ENCODE results near the gene PCAT7.

DNA sequence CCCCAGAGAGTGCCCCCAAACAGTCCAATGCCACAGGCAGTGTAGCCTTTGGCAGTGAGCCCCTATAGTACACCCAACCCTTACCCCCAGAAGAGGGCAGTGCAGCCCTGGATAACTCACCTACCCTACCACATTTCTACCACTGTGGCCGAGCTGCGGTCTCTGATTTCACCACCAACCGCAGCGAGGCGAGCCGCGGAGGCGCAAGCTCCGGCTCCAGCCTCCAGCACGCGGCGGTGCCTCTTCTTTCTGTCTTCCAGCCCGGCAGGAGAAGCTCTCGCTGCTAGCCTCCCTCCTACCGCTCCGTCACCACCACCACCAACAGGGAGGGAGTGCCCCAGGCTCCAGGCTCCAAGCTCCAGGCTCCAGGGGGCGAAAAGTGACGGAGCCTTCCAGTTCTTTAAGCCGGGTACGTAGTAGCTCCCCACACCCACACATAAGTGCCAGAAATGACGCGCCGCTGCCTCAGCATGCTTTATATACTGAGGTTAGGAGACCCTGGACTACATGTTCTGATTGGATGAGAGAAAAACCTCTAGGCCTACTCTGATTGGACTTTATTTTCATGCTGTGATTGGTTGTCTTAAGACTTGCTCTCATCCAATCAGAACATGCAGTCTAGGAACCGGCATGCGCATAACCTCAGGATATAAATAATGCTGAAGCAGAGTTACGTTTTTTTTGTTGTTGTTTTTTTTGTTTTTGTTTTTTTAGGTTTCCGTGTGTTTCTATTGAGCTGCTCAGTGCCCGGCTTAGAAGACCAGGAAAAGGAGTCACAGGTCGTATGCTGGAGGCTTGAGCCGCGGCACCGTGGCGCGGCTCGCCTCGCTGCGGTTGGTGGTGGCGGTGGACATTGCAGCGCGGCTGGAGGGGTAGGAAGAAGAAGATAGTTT is at the start of gene PCAT7:
- peak in 2 of 3 donors; percentile 63 to 75 for TF ChIP-seq POLR2A (IDR thresholded peaks at IDR 0.05)
- TF ChIP-seq, protein P1, sequence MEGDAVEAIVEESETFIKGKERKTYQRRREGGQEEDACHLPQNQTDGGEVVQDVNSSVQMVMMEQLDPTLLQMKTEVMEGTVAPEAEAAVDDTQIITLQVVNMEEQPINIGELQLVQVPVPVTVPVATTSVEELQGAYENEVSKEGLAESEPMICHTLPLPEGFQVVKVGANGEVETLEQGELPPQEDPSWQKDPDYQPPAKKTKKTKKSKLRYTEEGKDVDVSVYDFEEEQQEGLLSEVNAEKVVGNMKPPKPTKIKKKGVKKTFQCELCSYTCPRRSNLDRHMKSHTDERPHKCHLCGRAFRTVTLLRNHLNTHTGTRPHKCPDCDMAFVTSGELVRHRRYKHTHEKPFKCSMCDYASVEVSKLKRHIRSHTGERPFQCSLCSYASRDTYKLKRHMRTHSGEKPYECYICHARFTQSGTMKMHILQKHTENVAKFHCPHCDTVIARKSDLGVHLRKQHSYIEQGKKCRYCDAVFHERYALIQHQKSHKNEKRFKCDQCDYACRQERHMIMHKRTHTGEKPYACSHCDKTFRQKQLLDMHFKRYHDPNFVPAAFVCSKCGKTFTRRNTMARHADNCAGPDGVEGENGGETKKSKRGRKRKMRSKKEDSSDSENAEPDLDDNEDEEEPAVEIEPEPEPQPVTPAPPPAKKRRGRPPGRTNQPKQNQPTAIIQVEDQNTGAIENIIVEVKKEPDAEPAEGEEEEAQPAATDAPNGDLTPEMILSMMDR (IDR thresholded peaks at IDR 0.05) = peak; percentile 58 to 98 (median 95)

All from body of pancreas (tissue), 4 donors.